Heart right ventricle (tissue), 16 donors: ENCODE measurements around the gene ORC1. TPM values are rescaled to one million over a fixed set of nuclear protein-coding genes. Genes with fewer than 3 reads are reported as not detected.

ENCODE experiments used
- ATAC-seq, 8 donors: fragments of 200-7000 bp; cut with Tn5 transposase; one replicate each; pipeline ENCODE4 v1.9.1; 2020; ENCODE audit warnings: mild to moderate bottlenecking in 8 of 8, moderate library complexity in 8 of 8, moderate number of reproducible peaks in 1 of 8
- DNase-seq, 2 donors: peaks; one replicate each; pipeline ENCODE4 v3.0.0-alpha.2; 2020
- H3K27ac ChIP-seq, 10 donors: fragments of 200-600 bp; sonication (generic) in 2 of 10; one replicate each; pipeline versions ENCODE4 v1.5.0 to v1.8.0; 2020 to 2022; ENCODE audit warnings: mild to moderate bottlenecking in 3 of 10
- H3K27me3 ChIP-seq, 7 donors: fragments of 200-600 bp; one replicate each; pipeline ENCODE4 v1.8.0; 2021 to 2022; ENCODE audit warnings: mild to moderate bottlenecking in 2 of 7
- H3K36me3 ChIP-seq, 9 donors: fragments of 200-600 bp; sonication (generic) in 1 of 9; one replicate each; pipeline versions ENCODE4 v1.5.0 to v1.8.0; 2020 to 2022; ENCODE audit warnings: mild to moderate bottlenecking in 2 of 9
- H3K4me1 ChIP-seq, 9 donors: fragments of 200-600 bp; sonication (generic) in 1 of 9; one replicate each; pipeline versions ENCODE4 v1.5.0 to v1.8.0; 2020 to 2022; ENCODE audit warnings: mild to moderate bottlenecking in 4 of 9
- H3K4me3 ChIP-seq, 10 donors: fragments of 200-600 bp; sonication (generic) in 2 of 10; one replicate each; pipeline versions ENCODE4 v1.5.0 to v1.8.0; 2020 to 2022; ENCODE audit warnings: mild to moderate bottlenecking in 7 of 10, moderate library complexity in 2 of 10
- H3K9me3 ChIP-seq, 11 donors: fragments of 200-600 bp in 10 of 11; sonication (generic) in 2 of 11; one replicate each; pipeline versions ENCODE4 v1.5.0 to v1.8.0; 2013 to 2022; ENCODE audit warnings: mild to moderate bottlenecking in 2 of 11, control low read depth in 1 of 11, moderate library complexity in 1 of 11
- WGBS, 2 donors: extraction: QIAGEN DNeasy Blood & Tissue Kit; methylation state at CpG; one replicate each; pipeline ENCODE4 v1.1.7; 2013; ENCODE audit warnings: inconsistent platforms in 1 of 2; 5-methylcytosine and 5-hydroxymethylcytosine counted together
- intact Hi-C, 10 donors: fragments of 100-400 bp; cut with DNase I; formaldehyde crosslinking; loops; one replicate each; pipeline versions ENCODE4 v1.11.1 to v1.14.2; 2022
- polyA plus RNA-seq, 2 donors: library from polyadenylated mRNA; stranded (reverse); fragments of 200-250 nt; gene quantifications; one replicate each; pipeline ENCODE4 v1.2.3, GENCODE V29; 2013
- total RNA-seq, 10 donors: library from RNA; stranded (reverse); fragmentation: NEBNext Ultra II Directional in 3 of 10; extraction: Animal tissue kit (Norgen Biotek cat#: 25700) in 3 of 10; gene quantifications; one replicate each; pipeline versions ENCODE4 v1.2.1 to v1.2.4, GENCODE V29; 2021 to 2023
- TF ChIP-seq, protein P1 (sequence below), 9 donors: fragments of 200-600 bp; sonication (generic) in 2 of 9; IDR thresholded peaks; one replicate each; pipeline versions ENCODE4 v1.5.0 to v1.8.0; 2021 to 2022; ENCODE audit warnings: antibody characterized with exemption in 9 of 9, mild to moderate bottlenecking in 5 of 9, moderate library complexity in 1 of 9
- donor health status: Arrhythmogenic right ventricular cardiomyopathy.
- donor health status: ischemic (EF 13 %, LVEDD 7.1; RV severe dilation, severe dysfunction).
- donor health status: healthy with polysubstance abuse.
- donor health status: DM: no; HTN: yes; CAD: no.
- donor health status: DM: no; HTN: no; CAD: no.
- donor health status: ischemic (EF 25% LVEDD 6.9; RV normal size, moderate dysfunction).
- donor health status: ischemic (EF 25% LVEDD 5.7; RV mildly dilated, moderate dysfunction).
- donor health status: healthy.
- donor health status: DM: yes; HTN: yes; CAD: no.
- donor health status: Ischemic cardiomyopathy.
- donor health status: ischemic (EF 35%, LVEDD 5.7; RV mildly dilated, moderate dysfunction).
- donor health status: nonischemic (EF 11% LVEDD 7.7; RV severe dilation, severe dysfunction).
- donor health status: DM: yes; HTN: yes; CAD: no.
- donor health status: PGD.
- donor health status: ischemic (EF 29% LVEDD 5.4; RV normal size, mild dysfunction).
- donor health status: nonischemic (EF 23%, LVEDD 6.1; RV moderate dilation, normal function).

The ORC1 gene
- total and polyA plus RNA-seq, 12 donors: 0.08 to 0.90 (median 0.22) TPM; not detected in 3

DNA sequence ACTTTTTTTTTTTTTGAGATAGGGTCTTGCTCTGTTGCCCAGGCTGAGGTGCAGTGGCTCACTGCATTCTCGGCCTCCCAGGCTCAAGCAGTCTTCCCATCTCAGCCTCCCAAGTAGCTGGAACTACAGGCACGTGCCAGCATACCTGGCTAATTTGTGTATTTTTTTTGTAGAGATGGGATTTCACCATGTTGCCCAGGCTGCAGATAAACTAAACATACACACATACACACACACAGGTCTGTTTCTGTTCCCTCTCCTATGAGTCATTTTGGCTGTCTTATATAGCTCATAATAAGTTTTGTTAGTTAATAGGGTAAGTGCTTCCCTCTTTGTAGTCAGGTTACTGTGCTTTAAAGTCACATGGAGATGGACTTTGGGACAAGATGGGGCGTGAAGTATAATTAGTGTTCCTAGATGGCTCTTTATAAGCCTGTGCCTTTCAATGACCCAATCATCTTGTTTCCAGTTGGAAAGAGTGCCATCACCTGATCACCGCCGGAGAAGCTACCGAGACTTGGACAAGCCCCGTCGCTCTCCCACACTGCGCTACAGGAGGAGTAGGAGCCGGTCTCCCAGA lies 9.3 kb upstream of the ORC1 start:
- 95 to 97% methylated on average over 10 of the region's 10 CpGs for WGBS, 2 donors
- Histone ChIP-seq H3K27me3 (no peaks in the 10 kb centered on the region), H3K27ac (no peak overlapping the region), H3K36me3 (peaks cover 4 to 100% (median 91%) of the 10 kb centered on the region in 9 donors), H3K4me1 (no peaks in the 10 kb centered on the region), H3K9me3 (no peaks in the 10 kb centered on the region), H3K4me3 (no peak overlapping the region)
- TF ChIP-seq, protein P1, sequence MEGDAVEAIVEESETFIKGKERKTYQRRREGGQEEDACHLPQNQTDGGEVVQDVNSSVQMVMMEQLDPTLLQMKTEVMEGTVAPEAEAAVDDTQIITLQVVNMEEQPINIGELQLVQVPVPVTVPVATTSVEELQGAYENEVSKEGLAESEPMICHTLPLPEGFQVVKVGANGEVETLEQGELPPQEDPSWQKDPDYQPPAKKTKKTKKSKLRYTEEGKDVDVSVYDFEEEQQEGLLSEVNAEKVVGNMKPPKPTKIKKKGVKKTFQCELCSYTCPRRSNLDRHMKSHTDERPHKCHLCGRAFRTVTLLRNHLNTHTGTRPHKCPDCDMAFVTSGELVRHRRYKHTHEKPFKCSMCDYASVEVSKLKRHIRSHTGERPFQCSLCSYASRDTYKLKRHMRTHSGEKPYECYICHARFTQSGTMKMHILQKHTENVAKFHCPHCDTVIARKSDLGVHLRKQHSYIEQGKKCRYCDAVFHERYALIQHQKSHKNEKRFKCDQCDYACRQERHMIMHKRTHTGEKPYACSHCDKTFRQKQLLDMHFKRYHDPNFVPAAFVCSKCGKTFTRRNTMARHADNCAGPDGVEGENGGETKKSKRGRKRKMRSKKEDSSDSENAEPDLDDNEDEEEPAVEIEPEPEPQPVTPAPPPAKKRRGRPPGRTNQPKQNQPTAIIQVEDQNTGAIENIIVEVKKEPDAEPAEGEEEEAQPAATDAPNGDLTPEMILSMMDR (IDR thresholded peaks at IDR 0.05): no peak
- DNase-seq (no peak), ATAC-seq (no peak)
- intact Hi-C loops: loop anchor here in 1 of 10 donors (10.0 kb wide), 1 partner anchor 271 kb away; no protein-coding TSS in a partner anchor

DNA sequence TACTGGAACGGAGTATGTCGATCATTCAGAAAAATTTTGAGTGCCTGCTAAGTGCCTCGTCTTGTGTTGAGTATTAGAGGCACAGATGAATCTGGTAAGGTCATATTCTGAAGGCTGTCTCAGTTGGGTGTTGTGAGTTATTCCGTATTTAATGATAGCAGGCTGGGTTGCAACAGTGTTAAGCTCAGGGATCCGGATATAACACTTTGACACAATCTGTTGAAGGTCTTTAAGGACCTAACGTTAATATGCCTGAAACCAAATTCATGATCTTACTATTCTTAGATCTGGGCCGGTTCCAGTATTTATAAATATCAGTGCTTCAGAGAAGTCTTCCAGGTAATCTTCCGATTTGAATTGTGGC lies 734 bp upstream of the ORC1 start:
- WGBS, 2 donors: 2% methylated on average over 8 of the region's 8 CpGs
- H3K9me3 ChIP-seq: no peaks in the 10 kb centered on the region
- peak overlapping the region; percentile 5 to 93 (median 88) for H3K27ac ChIP-seq
- intact Hi-C loops: loop anchor here in 5 of 10 donors (1.0 to 10.0 kb wide), 4 partner anchors 38 to 290 kb away; partner anchors contain the start of genes CC2D1B (in 3 of the 5) and COA7 (in 1 of the 5)
- H3K4me1 ChIP-seq: peaks cover 7 to 34% (median 21%) of the 10 kb centered on the region in 9 donors
- TF ChIP-seq, protein P1 (IDR thresholded peaks at IDR 0.05): no peak
- H3K27me3 ChIP-seq: no peaks in the 10 kb centered on the region
- DNase-seq: no peak
- H3K4me3 ChIP-seq: peak overlapping the region; percentile 64 to 95 (median 86)
- peaks cover 0 to 44% (median 21%) of the 10 kb centered on the region in 9 donors for H3K36me3 ChIP-seq
- peak in 2 of 8 donors; percentile 1 for ATAC-seq

DNA sequence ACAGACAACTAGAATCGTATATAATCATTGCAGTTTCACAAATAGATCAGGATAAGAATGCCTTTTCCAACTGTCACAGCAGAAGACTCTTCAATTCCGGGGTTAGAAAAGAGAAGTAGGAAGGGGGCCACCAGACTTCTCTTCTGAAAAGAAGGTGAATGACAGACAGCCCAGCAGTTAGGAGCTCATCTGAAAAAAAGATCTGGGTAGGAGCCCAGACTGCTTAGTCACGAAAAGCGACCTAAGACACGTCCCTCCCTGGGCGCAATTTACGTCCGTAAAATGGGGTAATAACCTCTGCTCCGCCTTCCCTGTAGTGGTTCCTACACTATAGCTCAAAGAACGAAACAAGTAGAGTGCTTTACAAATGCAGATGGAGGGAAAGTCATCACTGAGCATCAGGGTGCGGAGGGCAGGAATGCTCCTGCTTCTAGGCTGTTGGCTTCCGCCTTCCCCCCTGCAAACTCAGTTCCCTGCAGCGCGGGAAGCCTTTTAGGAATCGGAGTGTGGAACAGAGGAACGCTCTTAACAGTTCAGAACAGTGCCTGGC lies 582 bp downstream of the ORC1 start:
- ATAC-seq: peak in 4 of 8 donors; percentile 1 to 16 (median 11)
- intact Hi-C loops: loop anchor here in 5 of 10 donors (1.0 to 10.0 kb wide), 4 partner anchors 37 to 291 kb away; partner anchors contain the start of genes CC2D1B (in 3 of the 5) and COA7 (in 1 of the 5)
- Histone ChIP-seq H3K4me1 (peaks cover 7 to 34% (median 21%) of the 10 kb centered on the region in 9 donors), H3K4me3 (peak overlapping the region; percentile 64 to 95 (median 86)), H3K9me3 (no peaks in the 10 kb centered on the region), H3K27ac (peak overlapping the region in 7 of 10 donors; percentile 83 to 93 (median 90)), H3K36me3 (peaks cover 0 to 34% (median 11%) of the 10 kb centered on the region in 9 donors), H3K27me3 (no peaks in the 10 kb centered on the region)
- DNase-seq: no peak
- TF ChIP-seq, protein P1 (IDR thresholded peaks at IDR 0.05): no peak
- 1% methylated on average over 16 of the region's 16 CpGs for WGBS, 2 donors

DNA sequence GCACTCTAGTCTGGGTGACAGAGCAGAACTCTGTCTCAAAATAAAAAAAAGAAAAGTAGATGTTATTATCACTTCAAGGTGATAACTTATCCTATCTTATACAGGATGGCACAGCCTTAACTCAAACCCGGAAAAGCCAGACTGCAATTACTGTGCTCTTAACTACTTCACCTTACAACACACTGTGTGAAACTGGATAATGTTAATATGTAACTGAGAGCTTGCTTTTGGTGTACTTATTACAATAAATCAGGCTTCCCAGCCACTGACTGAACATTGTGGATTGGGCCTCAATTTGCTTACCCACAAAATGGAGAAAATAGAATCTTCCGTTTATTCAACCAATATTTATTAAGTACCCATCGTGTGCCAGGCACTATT lies 1.4 kb downstream of the ORC1 start:
- intact Hi-C loops: loop anchor here in 2 of 10 donors (10.0 kb wide), 2 partner anchors 282 to 292 kb away; partner anchors contain the start of gene COA7 (in 1 of the 2)
- peaks cover 7 to 34% (median 21%) of the 10 kb centered on the region in 9 donors for H3K4me1 ChIP-seq
- no peaks in the 10 kb centered on the region for H3K9me3 ChIP-seq
- peaks cover 0 to 26% (median 3%) of the 10 kb centered on the region in 9 donors for H3K36me3 ChIP-seq
- no peaks in the 10 kb centered on the region for H3K27me3 ChIP-seq
- H3K4me3 ChIP-seq: peak overlapping the region in 1 of 10 donors; percentile 86
- no peak for ATAC-seq
- no peak overlapping the region for H3K27ac ChIP-seq
- TF ChIP-seq, protein P1 (IDR thresholded peaks at IDR 0.05): no peak
- WGBS, 2 donors: 68 to 75% methylated on average over 3 of the region's 3 CpGs
- DNase-seq: no peak
